T1000 (cell line): ENCODE results near the gene PMM2.

ENCODE experiments used
- DNase-seq: peaks from one replicate; lab custom pipeline; 2025; ENCODE audit warnings: mixed read lengths; lab: John Stamatoyannopoulos, UW

The PMM2 gene

DNA sequence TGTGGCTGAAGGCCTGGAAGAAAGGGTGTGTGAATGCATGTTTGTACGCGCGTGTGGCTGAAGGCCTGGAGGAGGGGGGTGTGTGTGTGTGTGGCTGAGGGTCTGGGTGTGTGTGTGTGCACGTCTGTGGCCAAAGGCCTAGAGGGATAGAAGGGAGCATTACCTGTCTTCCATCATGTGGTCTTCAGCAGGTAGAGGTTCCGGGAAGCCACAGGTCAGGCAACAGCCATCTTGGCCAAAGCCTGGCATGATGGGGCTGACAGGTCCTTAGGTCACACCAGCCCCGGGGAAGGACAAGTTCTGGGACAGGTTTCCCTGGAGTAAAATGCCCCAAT, 89.8 kb downstream of the PMM2 start:
- DNase-seq = no peak

DNA sequence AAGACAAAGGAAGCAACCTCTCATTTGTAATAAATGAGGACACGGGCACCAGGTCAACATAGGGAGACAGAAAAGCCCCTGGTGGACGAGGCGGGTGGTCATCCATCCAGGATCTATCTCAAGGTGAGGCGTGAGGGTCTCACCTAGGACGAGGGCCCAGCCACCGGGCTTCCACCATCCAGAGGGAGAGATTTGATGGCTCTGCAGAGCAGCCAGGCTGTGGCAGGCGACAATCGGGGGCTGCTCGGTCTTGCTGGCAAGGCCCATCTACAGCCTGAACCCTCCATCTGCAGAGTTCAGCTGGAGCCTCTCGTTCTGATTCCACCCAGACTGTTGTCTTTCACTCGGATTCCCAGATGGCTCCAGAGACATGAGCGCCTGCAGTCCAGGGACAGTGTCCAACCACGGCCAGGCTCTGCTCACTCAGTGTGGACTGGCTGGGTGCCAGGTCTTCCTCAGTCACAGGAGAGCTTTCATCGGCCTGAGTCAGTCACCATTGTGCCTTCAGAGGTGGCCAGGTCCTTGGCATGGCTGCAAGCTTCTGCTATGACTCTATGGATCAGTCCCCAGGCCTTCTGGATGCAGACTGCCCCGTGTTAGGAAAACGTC, 90.4 kb downstream of the PMM2 start:
- peak; percentile 43 for DNase-seq

DNA sequence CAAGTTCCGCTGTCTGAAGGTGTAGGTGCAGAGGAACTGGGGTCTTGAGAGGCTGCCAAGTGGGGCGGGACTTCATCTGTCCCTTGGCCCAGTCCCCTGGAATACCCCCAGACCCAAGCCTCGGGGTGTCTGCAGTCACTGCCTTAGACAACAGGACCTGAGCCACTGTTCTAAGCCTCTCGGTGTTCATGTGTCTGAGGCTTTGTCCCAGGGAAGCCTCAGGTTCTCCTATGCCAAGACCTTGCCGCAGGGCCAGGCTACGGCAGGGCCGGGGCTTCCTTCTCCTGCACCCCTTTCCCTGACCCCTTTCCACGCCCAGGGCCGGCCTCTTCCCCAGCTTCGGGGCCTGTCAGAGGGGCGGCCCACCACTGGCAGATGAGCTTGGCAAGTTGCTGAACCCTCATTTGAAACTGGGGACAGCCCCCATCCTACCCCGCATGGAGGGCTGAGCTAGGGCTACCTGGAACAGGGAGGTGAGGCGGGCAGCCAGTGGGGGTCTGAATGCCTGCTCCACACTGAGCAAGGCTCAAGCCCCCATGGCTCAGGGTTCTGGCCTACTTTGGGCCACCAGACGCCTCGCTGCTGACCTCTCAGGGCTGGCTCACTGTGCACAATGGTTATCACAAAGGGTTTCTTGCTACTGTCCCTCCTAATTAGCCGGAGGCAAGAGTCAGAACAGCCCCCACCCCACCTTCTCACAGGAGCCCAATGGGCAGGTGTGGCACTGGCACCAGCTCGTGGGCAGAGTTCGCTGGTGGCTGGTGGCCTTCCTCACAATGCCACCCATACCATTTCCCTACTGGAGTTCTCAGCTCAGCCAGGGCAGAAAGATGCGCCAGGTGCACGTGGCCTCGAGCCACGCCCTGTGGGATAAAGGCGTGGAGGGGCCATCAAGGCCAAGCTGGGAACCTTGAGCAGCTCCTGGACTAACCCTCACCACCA, 91.6 kb downstream of the PMM2 start:
- no peak for DNase-seq

DNA sequence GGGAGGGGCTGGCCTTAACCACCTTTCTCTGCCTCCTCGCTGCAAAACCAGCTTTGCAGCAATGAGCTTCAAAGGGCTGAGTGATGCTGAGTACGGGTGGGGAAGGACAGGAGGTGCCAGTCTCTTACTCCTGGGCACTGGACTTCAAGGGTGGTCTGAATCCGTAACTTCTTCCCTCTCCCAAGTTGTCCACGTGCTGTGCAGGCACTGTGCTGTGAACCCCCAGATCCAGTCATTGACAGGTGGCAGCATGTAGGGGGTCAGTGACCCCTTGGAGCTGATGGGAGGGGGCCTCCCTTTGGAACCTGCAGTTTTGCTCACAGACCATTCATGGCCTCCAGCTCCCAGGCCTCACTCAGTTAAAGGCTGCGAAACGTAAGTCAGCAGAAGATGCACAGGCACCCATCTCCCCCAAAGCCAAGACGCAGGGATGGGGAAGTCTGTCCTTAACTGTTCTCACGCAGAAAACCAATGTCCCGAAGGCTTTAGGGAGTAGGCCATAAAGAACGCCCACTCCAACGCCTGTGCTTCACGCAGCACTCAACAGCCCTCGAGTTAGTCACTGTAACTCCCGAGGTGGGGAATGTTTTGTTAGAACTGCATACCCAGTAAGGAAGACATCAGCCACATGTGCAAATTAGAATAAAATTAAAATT, 92.4 kb downstream of the PMM2 start:
- no peak for DNase-seq

DNA sequence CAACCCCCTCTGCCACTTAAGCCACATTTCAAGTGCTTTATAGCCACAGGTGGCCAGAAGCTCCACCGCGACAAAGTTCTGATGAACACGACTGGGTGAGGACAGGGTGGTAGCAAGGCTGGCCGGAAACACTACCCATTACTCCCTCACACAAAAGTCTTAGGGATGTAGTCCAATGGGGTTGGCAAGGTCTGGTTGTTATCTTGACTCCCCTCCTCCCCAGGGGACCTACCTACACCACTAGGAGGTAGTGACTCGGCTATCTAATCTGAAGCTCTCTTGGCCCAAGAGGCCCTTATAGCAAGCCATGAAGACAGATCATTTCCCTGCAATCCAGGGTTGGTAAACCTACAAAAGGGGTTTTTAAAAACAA, 92.9 kb downstream of the PMM2 start:
- no peak for DNase-seq

DNA sequence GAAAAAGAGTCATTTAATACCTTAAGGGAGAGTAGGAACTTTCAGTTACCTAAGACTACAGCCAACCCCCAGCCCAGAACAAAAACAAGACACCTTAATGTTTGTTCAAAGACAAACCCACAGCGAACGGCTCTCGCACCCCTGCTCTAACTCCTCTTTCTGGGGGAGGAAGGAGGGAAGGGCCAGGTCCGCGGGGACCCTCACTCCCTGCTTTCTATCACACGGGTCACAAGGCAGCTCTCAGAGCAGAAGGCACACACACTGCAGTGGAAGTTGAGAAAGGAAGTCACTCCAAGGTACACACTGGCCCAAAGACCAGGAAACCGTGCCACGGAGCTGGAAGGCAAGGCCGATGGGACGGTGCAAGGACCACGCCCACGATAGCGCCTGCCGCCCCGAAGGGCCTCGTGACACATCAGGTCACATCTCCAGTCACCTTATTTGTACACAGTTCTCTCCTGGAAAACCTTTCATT, 94.5 kb downstream of the PMM2 start:
- no peak for DNase-seq

DNA sequence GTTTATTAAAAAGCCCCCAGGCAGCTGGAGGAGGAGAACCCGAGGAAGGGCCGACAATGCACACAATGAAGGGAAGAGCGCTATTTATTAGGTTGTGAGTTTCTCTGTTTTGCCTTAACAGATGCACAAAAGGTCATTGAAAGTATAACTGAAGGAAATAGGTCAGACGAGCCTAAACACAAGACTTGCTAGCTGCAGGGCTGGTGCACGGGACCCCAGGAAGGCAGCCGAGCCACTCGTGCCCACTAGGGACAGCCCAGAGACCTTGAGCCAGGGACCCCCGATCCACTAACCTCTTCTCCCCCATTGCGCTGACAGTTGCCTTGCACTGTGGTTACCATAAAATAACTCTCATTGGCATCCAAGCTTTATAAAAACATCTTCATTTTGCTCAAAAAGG, 95.8 kb downstream of the PMM2 start:
- no peak for DNase-seq

DNA sequence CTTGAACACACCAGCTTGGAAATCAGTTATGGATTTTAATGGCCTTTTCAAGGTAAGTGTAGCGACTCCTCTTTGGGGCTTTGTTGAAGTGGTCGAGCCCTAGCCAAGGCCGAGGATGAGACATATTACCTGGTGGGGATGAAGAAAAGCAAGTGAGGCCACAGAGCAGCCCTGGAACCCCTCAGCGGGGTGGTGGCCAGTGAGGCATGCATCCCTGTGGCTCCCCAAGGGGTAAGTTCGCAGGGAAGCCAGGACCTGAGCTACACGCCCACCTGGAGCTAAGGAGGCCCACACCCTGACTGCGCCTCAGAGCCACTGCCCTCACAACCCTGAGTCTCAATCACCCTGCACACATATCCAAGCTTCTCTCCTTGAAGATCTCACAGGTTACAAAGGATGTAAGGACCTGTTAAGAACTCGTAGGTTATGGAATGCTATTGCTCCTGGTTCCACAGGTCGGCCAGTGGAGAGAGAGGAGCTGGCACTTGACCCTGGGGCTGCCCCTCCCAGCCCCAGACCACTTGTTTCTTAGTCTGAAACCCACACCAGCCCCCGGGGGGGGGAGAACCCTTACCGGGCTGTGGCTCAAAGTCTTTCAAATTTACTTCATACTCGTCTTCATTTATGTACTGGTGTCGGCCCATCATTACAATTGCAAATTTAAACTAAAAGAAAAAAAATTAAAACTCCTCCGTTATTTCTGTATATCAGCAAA, 96.5 kb downstream of the PMM2 start:
- DNase-seq = no peak

DNA sequence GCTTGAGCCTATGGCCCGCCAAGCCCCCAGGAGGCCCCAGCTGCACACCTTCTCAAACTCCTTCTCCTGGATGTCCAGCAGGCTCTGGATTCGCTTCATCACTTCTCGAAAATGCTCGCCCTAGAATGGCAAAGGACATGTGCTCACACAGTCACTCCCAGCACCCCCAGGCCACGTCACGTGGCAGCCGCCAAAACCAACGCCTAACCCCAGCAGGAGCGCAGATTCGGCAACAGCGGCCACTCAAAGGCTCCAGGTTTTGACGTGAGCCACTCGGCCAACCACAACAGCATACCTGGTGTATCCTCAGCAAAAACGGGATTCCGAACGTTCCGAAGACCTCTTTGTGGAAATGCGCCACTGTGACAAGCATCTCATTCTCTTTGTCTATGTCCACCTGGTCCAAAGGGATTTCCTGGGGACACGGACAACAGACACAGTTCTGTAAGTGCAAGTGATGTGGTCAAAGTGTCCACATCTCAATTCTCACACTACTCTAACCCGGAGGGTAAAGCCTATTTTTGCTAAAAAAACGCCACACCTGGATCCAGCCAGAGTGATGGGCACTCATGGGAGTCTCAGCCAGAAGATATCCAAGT, 97.2 kb downstream of the PMM2 start:
- no peak for DNase-seq

DNA sequence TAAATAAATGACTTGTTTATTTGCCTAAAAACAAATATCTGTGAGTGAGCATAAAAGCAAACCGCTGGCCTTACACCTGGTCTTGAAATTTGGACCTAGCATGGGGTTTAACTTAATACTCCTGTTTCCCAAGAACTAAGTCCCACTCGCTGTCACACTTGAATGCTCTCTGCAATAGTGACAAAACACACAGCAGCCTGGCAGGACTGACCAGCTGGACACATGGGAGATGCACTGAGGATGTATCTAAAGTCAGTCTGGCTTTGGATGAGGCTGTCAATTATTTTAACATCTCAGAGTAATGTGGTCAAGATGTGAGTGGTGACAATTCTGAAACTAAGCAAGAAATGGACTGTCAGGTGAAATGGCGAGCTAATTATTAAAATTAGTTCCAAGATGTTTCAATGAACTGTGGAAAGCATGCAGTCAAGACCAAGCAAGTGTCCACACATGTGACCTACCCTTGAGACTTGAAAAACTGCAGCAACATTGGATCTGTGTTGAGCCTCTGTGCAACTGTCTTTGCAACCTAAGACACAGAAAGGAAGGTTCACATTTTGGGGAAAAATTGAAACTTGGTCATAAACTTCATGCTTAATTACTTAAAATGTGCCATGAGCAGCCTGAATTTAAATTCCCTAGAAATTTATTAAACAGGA, 101.2 kb downstream of the PMM2 start:
- no peak for DNase-seq
